Fibroblast of villous mesenchyme (primary cell): ENCODE measurements around the gene BBS12. TPM values are rescaled to one million over a fixed set of nuclear protein-coding genes. Genes with fewer than 3 reads are reported as not detected.

Experiments used
- DNase-seq: peaks from one replicate; pipeline ENCODE4 v3.0.0-alpha.2; 2010; ENCODE audit warnings: low read depth
- H3K4me3 ChIP-seq: 2 replicates; pipeline ENCODE4 v1.5.1; 2011; ENCODE audit warnings: low read depth, mild to moderate bottlenecking, low read length
- total RNA-seq: library from RNA; depleted of rRNA; stranded (reverse); fragments of >200 nt; gene quantifications from 2 replicates; pipeline ENCODE4 v1.2.3, GENCODE V29; 2012
- TF ChIP-seq, protein P1 (sequence below): IDR thresholded peaks from 2 replicates; pipeline ENCODE4 v1.5.1; 2012; ENCODE audit warnings: low read depth, mild to moderate bottlenecking, low read length; ENCODE audit not compliant: insufficient read depth

The BBS12 gene
- total RNA-seq, 1 donor: 4.7 TPM

DNA sequence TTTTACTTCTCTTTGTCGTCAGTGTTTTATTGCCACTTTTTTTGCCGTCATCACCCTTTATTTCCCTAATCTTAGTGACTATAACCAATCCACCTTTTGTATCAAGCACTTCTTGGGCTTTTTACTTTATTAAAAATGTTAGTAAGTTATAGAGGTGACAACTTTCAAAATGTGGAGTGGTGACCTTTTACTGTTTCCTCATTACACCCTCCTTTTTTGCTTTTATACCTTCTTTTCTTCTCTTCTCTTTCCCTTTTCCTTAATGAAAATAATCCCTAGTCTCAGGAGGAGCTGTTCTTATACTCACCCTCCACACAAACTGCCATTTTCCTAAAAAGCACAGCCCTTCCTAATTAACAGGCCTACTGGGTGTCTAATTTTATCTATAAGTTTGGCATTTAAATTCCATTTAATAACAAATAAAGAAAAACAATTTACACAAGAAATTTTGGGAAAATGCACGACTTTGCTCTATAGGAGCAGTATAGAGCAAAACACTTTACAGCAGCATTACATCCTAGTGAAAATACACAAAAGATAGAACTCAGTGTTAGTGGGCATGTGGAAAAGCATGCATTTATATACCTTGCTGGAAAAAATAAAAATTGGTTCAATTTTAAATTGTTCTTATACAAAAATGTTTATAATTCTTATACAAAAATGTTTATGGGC lies 27.3 kb downstream of the BBS12 start:
- TF ChIP-seq, protein P1, sequence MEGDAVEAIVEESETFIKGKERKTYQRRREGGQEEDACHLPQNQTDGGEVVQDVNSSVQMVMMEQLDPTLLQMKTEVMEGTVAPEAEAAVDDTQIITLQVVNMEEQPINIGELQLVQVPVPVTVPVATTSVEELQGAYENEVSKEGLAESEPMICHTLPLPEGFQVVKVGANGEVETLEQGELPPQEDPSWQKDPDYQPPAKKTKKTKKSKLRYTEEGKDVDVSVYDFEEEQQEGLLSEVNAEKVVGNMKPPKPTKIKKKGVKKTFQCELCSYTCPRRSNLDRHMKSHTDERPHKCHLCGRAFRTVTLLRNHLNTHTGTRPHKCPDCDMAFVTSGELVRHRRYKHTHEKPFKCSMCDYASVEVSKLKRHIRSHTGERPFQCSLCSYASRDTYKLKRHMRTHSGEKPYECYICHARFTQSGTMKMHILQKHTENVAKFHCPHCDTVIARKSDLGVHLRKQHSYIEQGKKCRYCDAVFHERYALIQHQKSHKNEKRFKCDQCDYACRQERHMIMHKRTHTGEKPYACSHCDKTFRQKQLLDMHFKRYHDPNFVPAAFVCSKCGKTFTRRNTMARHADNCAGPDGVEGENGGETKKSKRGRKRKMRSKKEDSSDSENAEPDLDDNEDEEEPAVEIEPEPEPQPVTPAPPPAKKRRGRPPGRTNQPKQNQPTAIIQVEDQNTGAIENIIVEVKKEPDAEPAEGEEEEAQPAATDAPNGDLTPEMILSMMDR: peak; percentile 53
- no peak overlapping the region for H3K4me3 ChIP-seq
- no peak for DNase-seq

DNA sequence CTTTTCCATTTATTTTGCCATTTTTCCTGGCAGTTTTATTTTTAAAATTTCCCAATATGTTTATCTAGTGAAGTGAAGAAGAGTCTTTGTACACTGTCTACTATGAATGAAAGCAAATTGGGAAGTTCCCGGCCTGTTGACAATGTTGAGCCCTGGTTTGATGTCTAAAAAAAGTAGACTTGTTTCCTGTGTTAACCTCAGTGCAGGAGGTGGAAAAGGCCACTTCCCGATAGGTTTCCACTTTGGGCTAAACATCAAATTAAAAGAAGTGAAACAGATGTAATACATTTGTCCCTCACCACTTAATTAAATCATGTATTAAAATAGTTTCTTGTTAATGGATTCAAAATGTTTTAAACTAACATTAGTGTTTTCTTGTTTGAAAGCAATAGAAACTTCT lies 30.0 kb downstream of the BBS12 start:
- no peak for DNase-seq
- H3K4me3 ChIP-seq: no peak overlapping the region
- TF ChIP-seq, protein P1: no peak

DNA sequence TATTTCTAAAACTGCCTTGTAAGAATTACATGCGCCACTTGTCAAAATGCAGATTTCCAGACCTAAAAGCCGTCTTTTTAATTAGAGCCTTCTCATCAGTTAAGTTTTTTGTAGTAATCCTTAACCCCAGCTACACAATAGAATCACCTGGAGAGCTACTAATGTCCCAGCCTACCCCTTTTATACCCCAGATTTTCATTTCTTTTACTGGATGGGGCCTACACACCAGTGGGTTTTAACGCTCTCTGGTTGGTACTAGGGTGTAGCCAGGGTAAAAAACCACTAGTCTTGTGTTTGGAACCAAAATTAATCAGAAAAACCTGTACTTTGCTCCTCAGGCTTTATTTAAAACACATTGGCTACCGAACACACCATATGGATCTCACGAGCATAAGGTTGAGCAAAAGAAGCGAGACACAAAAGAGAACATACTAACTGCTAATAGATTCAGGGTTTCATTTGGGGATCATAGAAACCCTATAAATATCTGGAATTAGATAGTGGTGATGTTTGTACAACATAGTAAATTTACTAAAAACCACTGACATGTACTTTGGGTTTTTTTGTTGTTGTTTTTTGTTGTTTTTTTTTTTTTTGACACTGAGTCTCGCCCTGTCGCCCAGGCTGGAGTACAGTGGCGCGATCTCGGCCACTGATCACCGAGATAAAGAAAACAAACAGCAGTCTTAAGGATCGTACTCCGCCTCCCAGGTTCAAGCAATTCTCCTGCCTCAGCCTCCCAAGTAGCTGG lies 30.6 kb downstream of the BBS12 start:
- TF ChIP-seq, protein P1: no peak
- H3K4me3 ChIP-seq: no peak overlapping the region
- no peak for DNase-seq

DNA sequence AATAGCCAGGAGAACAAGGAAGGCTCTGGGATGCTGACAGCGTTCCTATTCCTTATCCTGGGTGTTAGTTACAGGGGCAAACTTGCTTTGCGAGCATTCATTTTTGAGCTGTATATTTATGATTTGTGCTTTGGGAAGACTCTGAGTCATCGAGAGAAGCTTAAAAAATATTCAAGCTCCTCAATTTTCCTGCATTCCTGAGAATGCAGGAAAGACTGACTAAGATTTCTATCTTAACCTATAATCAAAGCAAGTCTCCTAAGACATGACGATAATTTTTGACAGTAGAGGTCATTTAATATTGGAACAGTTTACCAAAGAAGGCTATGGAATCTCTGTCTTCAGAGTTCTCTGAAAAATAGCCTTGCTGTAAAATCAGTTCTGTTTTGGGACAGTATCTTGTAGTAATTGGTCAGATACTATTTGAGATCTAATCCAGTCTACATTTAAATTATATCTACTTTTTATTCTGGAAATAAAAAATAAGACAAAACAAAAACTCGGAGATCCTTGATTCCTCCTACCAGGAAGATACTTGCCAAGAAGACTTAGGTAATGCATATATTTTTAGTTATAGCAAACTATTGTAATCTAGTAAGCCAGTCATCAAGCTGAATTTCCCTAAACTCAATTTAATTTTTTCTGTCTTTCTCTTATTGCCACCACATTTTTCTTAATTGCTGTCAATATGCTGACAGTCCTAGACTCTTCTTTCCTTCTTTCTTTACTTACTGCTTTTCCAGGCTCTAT lies 31.7 kb downstream of the BBS12 start:
- peak; percentile 77 for DNase-seq
- H3K4me3 ChIP-seq: no peak overlapping the region
- TF ChIP-seq, protein P1: no peak

DNA sequence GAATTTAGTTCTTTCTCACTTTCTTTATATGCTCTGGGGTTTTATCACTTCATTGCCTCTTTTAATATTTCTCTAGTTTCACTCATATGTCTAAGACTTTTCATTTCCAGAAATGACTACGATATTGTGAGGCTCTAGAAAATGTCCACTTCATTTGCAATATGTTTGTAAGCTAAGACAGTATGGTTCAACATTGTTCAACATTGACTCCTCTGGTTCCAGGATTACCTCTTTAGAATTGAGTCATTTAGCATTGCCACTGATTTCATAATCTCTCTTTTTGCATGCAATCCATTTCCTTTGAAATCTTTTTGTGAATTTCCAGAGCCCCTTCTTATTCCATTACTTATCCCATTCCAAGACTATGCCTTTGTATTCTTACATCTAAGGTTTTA lies 32.3 kb downstream of the BBS12 start:
- no peak overlapping the region for H3K4me3 ChIP-seq
- DNase-seq: peak; percentile 89
- TF ChIP-seq, protein P1: no peak

DNA sequence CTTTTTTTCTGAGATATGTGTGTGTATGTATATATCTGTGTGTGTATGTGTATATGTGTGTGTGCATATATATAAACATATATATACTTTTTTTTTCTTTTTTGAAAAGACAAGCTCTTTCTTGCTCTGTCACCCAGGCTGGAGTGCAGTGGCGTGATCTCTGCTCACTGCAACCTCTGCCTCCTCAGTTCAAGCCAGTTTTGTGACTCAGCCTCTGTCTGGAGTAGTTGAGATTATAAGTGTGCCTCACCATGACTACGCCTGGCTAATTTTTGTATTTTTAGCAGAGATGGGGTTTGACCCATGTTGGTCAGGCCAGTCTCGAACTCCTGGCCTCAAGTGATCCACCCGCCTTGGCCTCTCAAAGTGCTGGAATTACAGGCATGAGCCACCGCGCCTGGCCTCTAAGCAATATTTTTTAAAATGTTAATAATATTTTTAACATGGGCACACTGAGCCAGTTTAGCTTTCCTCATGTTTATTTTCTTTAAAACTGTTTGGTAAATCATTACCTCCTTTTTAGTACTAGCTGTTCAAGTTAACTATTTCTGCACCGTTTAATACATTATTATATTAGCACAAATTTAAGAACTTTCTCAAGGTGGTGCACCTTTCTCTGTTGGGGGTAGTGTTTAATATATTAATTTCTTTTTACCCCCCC lies 33.3 kb downstream of the BBS12 start:
- DNase-seq: peak; percentile 79
- no peak overlapping the region for H3K4me3 ChIP-seq
- TF ChIP-seq, protein P1: no peak
